K562 (cell line): ENCODE measurements around the gene EFNA2.
A peak's percentile ranks its signal among the peaks of the same experiment; 100 is the strongest.

Experiments used
- CC2D1A ChIP-seq: fragments of 450-650 bp; IDR thresholded peaks from 2 replicates; pipeline ENCODE4 v1.6.1; 2017; ENCODE audit warnings: mild to moderate bottlenecking
- EZH2 ChIP-seq: IDR thresholded peaks from 2 replicates; pipeline ENCODE4 v1.6.1; 2012; ENCODE audit warnings: low read depth, mild to moderate bottlenecking, inconsistent platforms, low read length, borderline replicate concordance
- POLR2A ChIP-seq: fragments of 450-650 bp; conservative IDR thresholded peaks from 2 replicates; pipeline ENCODE4 v1.6.1; 2016
- RFX5 ChIP-seq: IDR thresholded peaks from 2 replicates; pipeline ENCODE4 v1.6.1; 2011; ENCODE audit warnings: low read depth, mild to moderate bottlenecking, improper control_type of control experiment, low read length
- SIX5 ChIP-seq, 2 experiments: IDR thresholded peaks; 2 replicates each; pipeline ENCODE4 v1.6.1; 2011; ENCODE audit warnings: low read length in 2 of 2, borderline replicate concordance in 1 of 2, low read depth in 1 of 2, mild to moderate bottlenecking in 1 of 2, moderate library complexity in 1 of 2; ENCODE audit not compliant: insufficient read depth in 1 of 2
- TSHZ1 ChIP-seq: fragments of 250-450 bp; sonication (Bioruptor Pico); IDR thresholded peaks from 2 replicates; pipeline ENCODE4 v1.4.0; 2020; ENCODE audit warnings: mild to moderate bottlenecking, moderate library complexity
- U2AF2 ChIP-seq: fragments of 200-400 bp; formaldehyde crosslinking; optimal IDR thresholded peaks from 2 replicates; pipeline ENCODE3; 2017; ENCODE audit warnings: low read depth, mild to moderate bottlenecking, low read length

GRCh38 chr19:1324806-1325567 lies 39.3 kb downstream of the EFNA2 start:
- peak; percentile 52; the same call in 1 of the 2 replicates for TF ChIP-seq POLR2A
- TF ChIP-seq TSHZ1 (CRISPR knock-in tag) = no peak
- no peak for TF ChIP-seq U2AF2
- TF ChIP-seq CC2D1A = no peak
- TF ChIP-seq EZH2 = no peak
- no peak for TF ChIP-seq RFX5
- no peak for TF ChIP-seq SIX5 (IDR thresholded peaks at IDR 0.05; ENCODE audit: borderline replicate concordance in 1 of 2, insufficient read depth in 1 of 2, low read depth in 1 of 2, low read length in 2 of 2)
